PFSK-1 (cell line): ENCODE results near the gene HHAT.

Experiments
- FOXP2 ChIP-seq: optimal IDR thresholded peaks from 2 replicates; pipeline ENCODE3; 2011; ENCODE audit warnings: borderline replicate concordance, control low read depth, inconsistent platforms; ENCODE audit not compliant: insufficient read depth; ENCODE audit errors: extremely low read length, extremely low read depth
- POLR2AphosphoS5 ChIP-seq: IDR thresholded peaks from 2 replicates; pipeline ENCODE4 v1.6.1; 2012; ENCODE audit warnings: low read depth, mild to moderate bottlenecking, control low read depth, low read length, moderate library complexity
- SIN3A ChIP-seq: IDR thresholded peaks from 2 replicates; pipeline ENCODE4 v1.6.1; 2012; ENCODE audit warnings: mild to moderate bottlenecking, low read length, moderate library complexity, borderline replicate concordance; ENCODE audit not compliant: insufficient read depth
- TAF1 ChIP-seq: IDR thresholded peaks from 2 replicates; pipeline ENCODE4 v1.6.1; 2012; ENCODE audit warnings: low read length, control low read depth, borderline replicate concordance; ENCODE audit not compliant: insufficient read depth
- TF ChIP-seq, protein P1 (sequence below), 2 experiments: IDR thresholded peaks; 2 replicates each; pipeline versions ENCODE4 v1.6.1 to v1.8.0; 2011 to 2012; ENCODE audit warnings: low read depth in 2 of 2, low read length in 2 of 2, control low read depth in 1 of 2, inconsistent platforms in 1 of 2, mild to moderate bottlenecking in 1 of 2, moderate library complexity in 1 of 2; ENCODE audit not compliant: insufficient read depth in 1 of 2

The HHAT gene

GRCh38 chr1:210323957-210324356, 4.7 kb upstream of the HHAT start:
- TF ChIP-seq TAF1, result no peak
- TF ChIP-seq POLR2AphosphoS5, result no peak
- no peak for TF ChIP-seq SIN3A
- TF ChIP-seq, protein P1, sequence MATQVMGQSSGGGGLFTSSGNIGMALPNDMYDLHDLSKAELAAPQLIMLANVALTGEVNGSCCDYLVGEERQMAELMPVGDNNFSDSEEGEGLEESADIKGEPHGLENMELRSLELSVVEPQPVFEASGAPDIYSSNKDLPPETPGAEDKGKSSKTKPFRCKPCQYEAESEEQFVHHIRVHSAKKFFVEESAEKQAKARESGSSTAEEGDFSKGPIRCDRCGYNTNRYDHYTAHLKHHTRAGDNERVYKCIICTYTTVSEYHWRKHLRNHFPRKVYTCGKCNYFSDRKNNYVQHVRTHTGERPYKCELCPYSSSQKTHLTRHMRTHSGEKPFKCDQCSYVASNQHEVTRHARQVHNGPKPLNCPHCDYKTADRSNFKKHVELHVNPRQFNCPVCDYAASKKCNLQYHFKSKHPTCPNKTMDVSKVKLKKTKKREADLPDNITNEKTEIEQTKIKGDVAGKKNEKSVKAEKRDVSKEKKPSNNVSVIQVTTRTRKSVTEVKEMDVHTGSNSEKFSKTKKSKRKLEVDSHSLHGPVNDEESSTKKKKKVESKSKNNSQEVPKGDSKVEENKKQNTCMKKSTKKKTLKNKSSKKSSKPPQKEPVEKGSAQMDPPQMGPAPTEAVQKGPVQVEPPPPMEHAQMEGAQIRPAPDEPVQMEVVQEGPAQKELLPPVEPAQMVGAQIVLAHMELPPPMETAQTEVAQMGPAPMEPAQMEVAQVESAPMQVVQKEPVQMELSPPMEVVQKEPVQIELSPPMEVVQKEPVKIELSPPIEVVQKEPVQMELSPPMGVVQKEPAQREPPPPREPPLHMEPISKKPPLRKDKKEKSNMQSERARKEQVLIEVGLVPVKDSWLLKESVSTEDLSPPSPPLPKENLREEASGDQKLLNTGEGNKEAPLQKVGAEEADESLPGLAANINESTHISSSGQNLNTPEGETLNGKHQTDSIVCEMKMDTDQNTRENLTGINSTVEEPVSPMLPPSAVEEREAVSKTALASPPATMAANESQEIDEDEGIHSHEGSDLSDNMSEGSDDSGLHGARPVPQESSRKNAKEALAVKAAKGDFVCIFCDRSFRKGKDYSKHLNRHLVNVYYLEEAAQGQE (IDR thresholded peaks at IDR 0.05; ENCODE audit: insufficient read depth in 1 of 2, low read depth in 2 of 2, low read length in 2 of 2), result no peak
- no peak for TF ChIP-seq FOXP2

GRCh38 chr1:210325026-210325670, 3.6 kb upstream of the HHAT start:
- TF ChIP-seq FOXP2, result no peak
- no peak for TF ChIP-seq SIN3A
- TF ChIP-seq POLR2AphosphoS5, result no peak
- TF ChIP-seq, protein P1 (IDR thresholded peaks at IDR 0.05; ENCODE audit: insufficient read depth in 1 of 2, low read depth in 2 of 2, low read length in 2 of 2), result no peak
- no peak for TF ChIP-seq TAF1

GRCh38 chr1:210328032-210328745, 513 bp upstream of the HHAT start:
- TF ChIP-seq POLR2AphosphoS5, result no peak
- no peak for TF ChIP-seq SIN3A
- TF ChIP-seq, protein P1 (IDR thresholded peaks at IDR 0.05; ENCODE audit: insufficient read depth in 1 of 2, low read depth in 2 of 2, low read length in 2 of 2), result no peak
- no peak for TF ChIP-seq TAF1
- TF ChIP-seq FOXP2, result no peak

- TF ChIP-seq, protein P1 (IDR thresholded peaks at IDR 0.05; ENCODE audit: insufficient read depth in 1 of 2, low read depth in 2 of 2, low read length in 2 of 2), result no peak
- TF ChIP-seq POLR2AphosphoS5 (no peak), SIN3A (no peak), FOXP2 (no peak), TAF1 (no peak)
These were observed 1.7 kb downstream of the HHAT start for GRCh38 chr1:210330279-210330866.
